Neural cell (in vitro differentiated cells): Measurements from ENCODE around the gene AMPD1.

ENCODE experiments used
- CTCF ChIP-seq: fragments of 450-650 bp; IDR thresholded peaks from 2 replicates; pipeline ENCODE4 v1.5.1; 2014; ENCODE audit warnings: antibody characterized with exemption, mild to moderate bottlenecking, moderate library complexity; ENCODE audit not compliant: poor library complexity, severe bottlenecking
- EZH2 ChIP-seq: fragments of 200-600, 300-800 bp; shearing (Covaris generic), sonication (generic); IDR thresholded peaks from 2 replicates; pipeline ENCODE4 v1.6.1; 2014; ENCODE audit warnings: antibody characterized with exemption, low read length, borderline replicate concordance, mild to moderate bottlenecking; ENCODE audit not compliant: insufficient read depth, poor library complexity, severe bottlenecking

GRCh38 chr1:114690148-114690547 is 5.2 kb downstream of the AMPD1 start:
- TF ChIP-seq CTCF, result no peak
- TF ChIP-seq EZH2, result no peak
